GM18951 (cell line): ENCODE data around the gene NTRK3.

Experiments
- POLR2A ChIP-seq: IDR thresholded peaks from 4 replicates; pipeline ENCODE4 v1.6.1; 2011; ENCODE audit warnings: mild to moderate bottlenecking; ENCODE audit not compliant: insufficient read length, insufficient read depth; ENCODE audit errors: extremely low read depth
- in situ Hi-C: fragments of 300-500 bp; cut with MboI; formaldehyde crosslinking; loops from one replicate; pipeline ENCODE4 v1.12.0; 2022; ENCODE audit warnings: low sequenced_read_pairs, mixed read lengths, inconsistent platforms; ENCODE audit not compliant: unreplicated experiment

NTRK3 gene

DNA sequence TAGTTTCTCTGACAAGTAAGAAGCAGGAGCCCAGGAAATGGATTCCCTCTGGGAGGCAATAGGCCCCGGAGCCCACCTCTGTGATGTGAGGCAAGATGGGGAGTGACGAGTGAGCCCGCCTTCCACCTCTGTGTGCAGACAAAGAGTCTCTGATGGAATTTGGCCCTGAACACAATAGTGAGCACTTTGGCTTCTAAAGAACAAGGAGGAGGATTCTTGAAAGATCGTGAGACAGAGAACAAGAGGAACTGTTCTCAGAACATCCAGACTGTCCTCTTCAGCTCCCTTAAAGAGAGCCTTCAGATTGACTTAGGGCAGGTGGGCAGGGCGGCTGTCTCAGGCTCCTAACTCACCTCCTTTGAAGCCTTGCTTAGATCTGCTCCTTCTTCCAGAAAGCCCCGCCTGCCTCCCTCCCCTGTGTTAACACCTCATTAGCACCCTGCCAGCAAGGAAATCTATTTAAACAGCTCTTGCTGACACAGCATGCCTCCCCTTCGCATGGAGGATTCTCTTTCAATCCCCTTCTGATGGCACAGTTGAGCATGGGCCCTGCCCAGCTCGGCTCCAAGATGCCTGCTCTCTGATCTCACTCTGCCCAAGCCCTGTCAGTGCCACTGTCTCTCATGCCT, 430.3 kb downstream of the NTRK3 start:
- no peak for TF ChIP-seq POLR2A
- in situ Hi-C loops = no loop called here

DNA sequence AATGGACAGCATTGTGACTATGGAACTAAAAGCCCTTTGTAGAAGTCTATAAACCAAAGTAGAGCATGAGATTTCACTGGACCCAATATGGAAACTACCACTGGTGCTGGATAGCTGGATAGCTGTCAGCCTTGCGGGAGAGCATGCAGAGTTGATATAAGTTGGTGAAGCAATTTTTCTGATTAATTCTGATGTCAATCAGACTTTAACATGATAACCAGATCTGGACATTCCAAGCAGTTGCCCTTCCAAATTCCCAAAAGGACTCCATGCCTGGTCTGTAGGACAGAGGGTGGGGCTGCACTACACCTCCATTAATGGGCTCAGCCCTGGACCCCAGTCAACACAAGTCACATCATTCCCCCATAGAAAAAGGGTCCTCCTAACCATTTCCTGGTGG, 437.8 kb downstream of the NTRK3 start:
- TF ChIP-seq POLR2A = no peak

DNA sequence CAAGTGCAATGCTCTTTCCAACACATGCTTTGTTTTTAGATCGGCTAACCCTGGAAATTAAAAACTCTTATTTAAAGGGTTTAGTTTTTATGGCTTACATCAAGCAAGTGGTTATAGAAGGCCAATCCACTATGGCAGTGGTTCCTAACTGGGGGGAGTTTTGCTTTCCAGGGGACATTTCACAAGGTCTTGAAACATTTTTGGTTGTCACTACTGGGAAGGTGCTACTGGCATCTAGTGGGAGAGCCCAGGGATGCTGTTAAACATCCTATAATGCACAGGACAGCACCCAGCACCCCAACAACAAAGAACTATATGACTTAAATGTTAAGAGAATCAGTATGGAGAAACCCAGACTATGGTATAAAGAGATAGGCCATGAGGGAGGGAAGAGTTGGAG, 439.0 kb downstream of the NTRK3 start:
- in situ Hi-C loops = no loop called here
- TF ChIP-seq POLR2A = no peak

More for the DNA sequence above, 437.8 kb downstream of the NTRK3 start:
- in situ Hi-C loops = no loop called here

DNA sequence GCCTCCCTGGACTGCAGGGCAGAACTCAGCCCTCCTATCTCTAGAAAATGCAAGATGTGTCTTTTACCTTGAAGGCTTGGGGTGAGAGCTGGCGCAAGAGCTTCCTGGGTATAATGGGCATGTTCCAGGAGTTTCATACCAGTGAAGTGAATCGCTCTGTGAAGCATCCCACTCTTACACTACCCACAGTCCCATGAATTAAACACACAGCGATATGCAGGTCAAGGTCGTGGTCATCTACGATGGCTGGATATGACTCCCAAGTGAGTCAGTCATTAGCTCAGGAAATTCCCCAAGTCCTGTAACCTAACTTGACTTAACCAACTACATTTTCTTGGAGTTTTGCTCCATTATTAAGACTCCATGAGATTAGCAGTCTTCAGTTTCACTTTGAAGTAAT, 439.7 kb downstream of the NTRK3 start:
- TF ChIP-seq POLR2A = no peak
- in situ Hi-C loops = no loop called here

DNA sequence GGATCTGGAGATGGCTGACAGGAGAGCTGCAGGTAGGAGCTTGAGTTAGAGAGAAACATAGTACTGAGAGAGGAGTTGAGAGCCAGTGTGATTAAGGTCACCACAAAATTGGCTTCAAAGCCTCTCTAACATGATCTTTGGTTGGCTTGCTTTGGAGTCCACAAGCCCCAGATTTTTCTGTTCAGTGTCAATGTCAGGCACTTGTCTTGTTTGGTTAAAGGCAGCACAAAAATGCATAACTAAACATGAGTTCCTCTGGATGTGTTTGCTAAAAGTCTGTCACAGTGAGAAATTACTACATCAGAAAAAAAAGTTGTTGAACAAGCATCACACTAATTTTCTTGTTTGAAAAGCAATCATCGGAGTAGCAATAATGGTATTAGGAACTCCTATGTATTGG, 440.5 kb downstream of the NTRK3 start:
- TF ChIP-seq POLR2A = no peak
- in situ Hi-C loops = no loop called here
